ENCODE measurements around the gene CHAC1.

DNA sequence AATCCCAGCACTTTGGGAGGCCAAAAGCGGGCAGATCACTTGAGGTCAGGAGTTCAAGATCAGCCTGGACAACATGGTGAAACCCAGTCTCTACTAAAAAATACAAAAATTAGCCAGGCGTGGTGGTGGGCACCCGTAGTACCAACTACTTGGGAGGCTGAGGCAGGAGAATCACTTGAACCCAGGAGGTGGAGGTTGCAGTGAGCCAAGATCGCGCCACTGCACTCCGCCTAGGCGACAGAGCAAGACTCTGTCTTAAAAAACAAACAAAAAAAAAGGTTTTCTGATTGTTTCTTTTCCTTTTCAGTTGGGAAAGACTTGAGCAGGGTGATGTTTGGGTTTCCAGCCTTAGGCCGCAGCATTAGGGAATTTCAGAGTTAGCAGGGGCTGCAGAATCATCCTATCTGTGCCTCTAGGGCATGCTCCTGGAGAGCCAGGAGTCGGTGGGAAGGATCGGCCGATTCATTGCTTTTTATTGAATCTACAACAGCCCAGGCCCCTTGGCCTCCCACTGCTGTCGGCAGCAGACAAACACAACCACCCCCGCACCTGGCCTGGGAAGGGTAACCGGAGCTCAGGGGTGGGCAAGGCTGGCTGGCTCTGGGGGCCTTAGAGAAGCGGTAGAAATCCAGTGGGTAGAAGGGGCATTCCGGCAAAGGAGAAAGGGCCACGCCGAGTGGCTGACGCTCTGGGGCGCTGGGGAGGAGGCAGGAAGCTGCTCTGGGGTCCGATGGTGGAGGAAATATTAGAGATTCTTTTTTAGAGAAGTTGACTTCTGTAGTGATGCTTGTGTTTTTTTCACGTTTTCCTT is 6.3 kb downstream of the CHAC1 start:
- TF ChIP-seq CTCF (IDR thresholded peaks at IDR 0.05) (no peak), POLR2A (IDR thresholded peaks at IDR 0.05) (no peak), POLR2AphosphoS5 (IDR thresholded peaks at IDR 0.05; ENCODE audit: insufficient read depth in 1 of 2, low read depth in 1 of 2) (no peak)
